GM19463 (cell line): ENCODE results near the gene ING2.

Experiments used
- ATAC-seq: cut with Tn5 transposase; IDR thresholded peaks from one replicate; pipeline ENCODE4 v1.9.1; 2021; ENCODE audit warnings: mild to moderate bottlenecking, moderate library complexity; ENCODE audit not compliant: unreplicated experiment

The ING2 gene

DNA sequence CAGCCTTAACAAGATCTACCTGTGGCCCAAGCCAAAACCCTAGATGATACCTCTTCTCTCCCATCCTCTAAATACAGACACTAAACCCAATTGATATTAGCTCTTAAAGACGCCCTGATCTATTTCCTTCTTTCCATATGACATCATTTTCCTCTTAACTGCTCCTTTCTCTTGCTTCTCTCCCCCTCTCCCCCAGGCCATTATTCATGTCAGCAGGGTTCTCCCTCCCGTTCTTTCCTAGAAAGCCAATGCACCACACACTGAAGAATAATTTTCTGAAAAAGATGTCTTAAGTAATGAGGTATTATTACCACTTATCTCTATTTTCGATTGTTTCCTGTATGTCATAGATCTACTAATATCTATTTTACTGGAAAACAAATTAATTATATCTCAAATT is 9.7 kb upstream of the ING2 start:
- no peak for ATAC-seq

DNA sequence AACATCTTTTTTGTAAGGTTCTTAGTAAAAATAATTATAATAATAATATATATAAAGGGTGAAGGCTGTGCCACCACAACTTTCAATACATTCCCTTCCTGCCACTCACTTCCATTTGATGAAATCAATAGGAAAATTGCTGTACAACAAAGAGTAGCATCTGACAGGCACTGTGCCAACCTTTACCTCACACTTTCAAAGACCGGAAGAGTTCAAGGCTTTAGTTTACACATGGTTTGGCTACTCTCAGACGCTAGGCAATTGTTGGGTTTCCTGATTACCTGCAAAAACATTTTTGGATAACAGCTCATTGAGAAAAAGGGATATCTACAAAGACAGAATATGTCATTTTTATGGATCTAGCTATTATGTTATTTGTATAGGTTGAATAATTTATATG is 5.5 kb upstream of the ING2 start:
- no peak for ATAC-seq

DNA sequence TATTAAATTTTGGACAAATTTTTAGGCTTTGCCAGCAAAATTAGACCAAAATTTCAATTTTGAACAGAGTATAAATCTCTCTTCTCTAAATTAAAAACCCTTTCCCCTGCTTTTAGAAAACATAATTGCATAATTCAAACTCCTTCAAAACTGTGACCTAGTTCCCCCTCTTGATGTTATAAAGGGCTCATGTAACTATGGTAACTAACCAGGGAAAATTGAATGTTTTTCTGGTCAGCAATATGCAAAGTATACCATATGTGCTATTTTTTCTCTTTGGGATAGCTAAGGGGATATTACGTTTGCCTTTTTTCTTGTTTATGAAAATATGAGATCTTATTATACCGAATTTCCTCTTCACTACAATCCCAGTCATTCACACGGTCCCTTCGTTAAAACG is 5.1 kb upstream of the ING2 start:
- ATAC-seq, result no peak

- peak; percentile 0 for ATAC-seq
These were observed 1.3 kb upstream of the ING2 start for GRCh38 chr4:183503497-183504063.

GRCh38 chr4:183504064-183504929 is 561 bp upstream of the ING2 start:
- peak; percentile 65 for ATAC-seq

DNA sequence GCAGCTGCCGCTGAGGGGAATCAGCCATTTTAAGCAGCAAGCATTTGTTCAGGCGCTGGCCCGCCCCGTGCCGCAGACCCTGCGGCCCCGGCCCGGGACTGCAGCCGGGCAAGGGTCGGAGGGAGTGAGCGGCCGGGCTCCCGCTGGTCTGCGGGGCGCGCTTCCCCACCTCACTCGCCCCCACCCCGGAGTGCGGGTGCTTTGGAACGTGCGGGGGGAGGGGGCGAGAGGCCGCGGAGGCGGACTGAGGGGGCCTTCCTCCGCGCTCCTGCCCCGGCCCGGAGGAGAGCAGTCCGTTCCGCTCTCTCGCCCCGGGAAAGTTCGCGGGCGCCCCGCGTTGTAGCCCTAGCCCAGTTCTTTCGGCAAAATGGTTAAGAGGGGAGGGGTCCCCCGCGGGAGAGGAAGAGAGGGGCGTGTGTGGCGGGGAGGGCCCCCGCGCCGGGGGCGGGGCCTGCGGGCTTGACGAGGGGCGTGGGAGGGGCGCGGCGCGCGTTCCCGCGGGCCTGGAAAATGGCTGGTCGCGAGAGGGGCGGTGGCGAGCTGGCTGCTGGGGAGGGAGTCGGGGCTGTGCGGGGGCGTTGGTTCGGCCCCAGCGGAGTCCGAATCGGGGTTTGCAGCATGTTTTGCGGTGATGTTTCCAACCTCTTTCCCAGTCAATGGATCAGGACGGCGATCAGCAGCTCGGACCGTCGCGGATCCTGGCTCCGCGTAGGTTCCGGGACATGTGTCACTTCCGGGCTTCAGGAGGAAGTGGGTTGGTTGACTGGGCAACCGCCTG is 942 bp downstream of the ING2 start:
- ATAC-seq, result peak; percentile 35

DNA sequence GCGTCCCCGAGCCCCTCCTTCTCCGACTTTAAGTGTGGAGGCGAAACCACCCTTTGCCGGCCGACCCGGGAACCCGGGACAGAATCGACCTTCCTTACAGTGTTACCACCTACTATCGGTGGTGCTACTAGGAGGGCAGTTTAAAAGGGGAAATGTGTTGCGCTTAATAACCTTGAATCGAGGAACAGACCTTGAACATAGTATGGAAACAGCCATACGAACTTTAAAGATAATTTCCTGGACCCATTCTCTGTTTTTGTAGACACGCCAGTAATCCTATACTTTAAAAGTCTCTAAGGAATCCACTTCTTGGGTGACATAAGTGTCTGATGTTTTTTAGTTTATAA is 1.5 kb downstream of the ING2 start:
- no peak for ATAC-seq

DNA sequence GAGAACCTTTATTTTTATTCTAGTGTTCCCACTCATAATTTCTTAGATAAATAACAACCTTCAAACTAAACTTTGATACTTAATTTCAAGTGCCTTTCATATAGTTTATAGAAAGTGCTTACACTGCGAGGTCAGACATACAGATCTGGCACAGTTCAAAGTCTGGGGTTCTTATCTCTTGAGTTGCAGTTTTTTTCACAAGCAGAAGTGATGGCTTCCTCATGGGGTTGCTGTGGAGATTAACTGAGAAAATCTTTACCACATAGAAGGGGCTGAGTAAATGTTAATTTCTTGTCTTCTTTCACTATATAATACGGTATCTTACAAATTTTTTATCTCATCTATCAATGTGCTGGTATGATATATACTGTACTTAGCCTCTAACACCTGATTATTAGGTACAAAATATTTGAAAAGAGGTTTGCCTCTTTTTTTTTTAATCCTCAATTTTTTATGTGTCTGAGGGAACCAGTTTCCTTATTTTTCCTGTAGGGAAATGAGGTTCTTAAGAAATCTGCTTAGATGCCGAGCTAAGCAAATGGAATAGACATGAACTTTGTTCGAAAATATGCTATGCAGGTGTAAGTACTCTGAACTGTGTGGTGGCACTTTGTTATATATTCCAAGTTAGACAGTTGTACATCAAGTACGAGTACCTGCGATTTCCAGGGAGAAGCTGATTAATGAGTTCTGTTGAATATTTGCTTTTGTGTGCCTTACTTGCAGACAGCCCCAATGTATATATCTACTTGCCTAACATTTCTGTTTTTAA is 3.3 kb downstream of the ING2 start:
- no peak for ATAC-seq

DNA sequence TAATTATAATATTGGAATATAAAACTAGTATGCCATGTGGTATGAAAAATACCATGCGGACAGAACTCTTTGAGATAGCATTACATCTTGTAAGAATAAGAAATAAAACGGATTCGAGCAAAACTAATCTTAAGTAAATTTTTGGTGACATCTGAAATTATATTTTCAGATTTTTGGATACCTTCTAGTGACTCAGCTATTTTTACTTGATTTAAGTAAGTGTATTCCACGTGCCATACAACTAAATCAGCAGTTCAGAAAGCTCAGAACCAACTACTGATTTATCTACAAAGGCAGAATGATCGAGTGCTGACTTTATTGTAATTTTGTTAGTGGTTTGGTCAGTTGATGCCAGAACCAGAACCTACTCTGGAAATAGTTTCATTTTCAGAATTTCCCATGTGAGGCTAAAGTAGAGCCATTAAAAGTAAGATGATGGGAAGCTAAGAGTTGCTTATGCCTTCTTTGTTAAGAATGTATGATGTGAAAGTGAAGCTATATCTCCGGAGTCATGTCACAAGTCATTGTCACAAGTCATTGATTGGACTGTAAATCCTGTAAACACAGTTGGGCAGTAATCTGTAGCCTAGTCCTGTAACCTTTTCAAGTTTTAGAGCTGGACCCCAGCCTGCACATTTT is 4.0 kb downstream of the ING2 start:
- ATAC-seq, result no peak

GRCh38 chr4:183515411-183515810 is 10.6 kb downstream of the ING2 start:
- no peak for ATAC-seq

DNA sequence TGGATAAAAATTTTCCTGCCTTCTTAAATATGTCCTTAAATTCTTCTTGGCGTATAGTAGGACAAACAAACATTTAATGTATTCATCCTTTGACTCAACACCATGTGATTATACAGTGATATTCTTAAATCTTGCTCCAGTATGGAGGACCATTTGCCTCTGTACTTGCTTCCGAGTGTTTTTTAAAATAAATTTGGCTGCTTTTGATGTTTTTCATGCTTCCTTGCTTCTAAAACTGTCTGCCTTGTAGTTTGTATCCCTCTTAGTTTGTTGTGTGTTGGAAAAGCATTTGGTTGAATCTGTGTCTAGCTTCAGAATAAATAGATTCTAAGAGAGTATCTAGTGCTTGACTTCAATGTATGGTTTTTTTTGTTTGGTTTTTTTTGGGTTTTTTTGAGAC is 12.3 kb downstream of the ING2 start:
- ATAC-seq, result no peak

- ATAC-seq, result no peak
These were observed 12.9 kb downstream of the ING2 start for GRCh38 chr4:183517781-183518180.

DNA sequence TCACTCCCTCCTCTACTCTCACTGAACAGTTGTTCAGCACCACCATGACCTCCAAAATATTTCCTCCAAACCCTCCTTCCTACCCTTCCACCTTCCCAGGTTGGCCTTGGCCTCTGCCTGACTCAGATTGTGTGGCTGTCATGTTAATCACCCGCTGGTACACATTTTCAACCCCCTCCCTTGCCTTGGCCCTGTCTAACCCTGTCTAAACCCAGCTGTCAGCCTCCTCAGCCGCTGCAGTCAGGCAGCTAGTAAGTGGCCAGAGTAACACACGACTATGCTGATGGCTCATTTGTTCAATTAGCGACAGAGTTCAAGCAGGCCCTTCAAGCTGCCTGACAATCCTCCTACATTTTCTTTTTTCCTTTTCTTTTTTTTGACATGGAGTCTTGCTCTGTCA is 18.0 kb downstream of the ING2 start:
- no peak for ATAC-seq

DNA sequence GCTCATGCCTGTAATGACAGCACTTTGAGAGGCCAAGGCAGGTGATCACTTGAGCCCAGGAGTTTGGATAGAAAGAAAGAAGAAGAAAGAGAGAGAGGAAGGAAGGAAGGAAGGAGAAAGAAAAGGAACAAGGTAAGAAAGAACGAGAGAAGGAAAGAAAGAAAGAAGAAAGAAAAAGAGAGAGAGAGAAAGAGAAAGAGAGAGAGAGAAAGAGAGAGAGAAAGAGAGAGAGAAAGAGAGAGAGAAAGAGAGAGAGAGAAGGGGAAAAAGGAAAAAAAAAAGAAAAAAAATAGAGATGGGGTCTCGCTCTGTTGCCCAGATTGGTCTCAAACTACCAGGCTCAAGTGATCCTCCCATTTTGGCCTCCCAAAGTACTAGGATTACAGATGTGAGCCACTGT is 22.5 kb downstream of the ING2 start:
- ATAC-seq, result no peak

DNA sequence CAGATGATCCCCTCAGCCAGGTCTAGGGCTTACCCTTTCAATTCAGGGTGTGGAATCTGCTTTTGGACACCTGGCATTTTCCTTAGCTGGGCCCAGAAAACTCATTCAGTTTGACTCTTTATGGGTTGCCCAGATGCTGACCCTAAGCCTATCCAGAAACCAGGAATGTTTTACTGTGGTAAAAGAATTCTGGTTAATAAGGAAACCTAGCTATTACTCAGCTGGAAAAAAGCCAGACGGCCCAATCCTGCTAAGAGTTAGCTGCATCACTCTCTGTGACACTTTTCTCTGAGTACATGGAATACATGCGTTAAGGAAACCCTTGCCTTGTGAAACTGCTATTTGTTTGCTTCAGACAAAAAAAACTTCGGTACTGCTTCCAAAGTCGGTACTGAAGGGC is 28.0 kb downstream of the ING2 start:
- no peak for ATAC-seq

DNA sequence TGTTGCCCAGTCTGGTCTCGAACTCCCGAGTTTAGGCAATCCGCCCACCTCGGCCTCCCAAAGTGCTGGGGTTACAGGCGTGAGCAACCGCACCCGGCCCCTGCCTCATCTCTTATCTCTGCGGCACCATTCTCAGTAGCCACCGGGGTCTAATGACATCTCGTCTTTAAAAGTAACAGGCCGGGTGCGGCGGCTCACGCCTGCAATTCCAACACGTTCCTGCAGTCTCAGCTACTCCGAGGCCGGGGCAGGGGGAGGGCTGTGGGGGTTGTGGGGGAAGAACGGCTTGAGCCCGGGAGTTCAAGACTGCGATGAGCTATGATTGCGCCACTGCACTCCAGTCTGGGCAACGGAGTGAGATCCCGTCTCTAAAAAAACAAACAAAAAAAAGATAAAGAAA is 28.8 kb downstream of the ING2 start:
- no peak for ATAC-seq

- no peak for ATAC-seq
These were observed 35.7 kb downstream of the ING2 start for GRCh38 chr4:183540410-183541009.

- no peak for ATAC-seq
These were observed 36.3 kb downstream of the ING2 start for GRCh38 chr4:183541010-183541751.

- ATAC-seq, result no peak
These were observed 36.8 kb downstream of the ING2 start for GRCh38 chr4:183541752-183542040.

- no peak for ATAC-seq
These were observed 38.6 kb downstream of the ING2 start for GRCh38 chr4:183543435-183543834.
